BJ (cell line): Measurements from ENCODE around the gene TMEM116. TPM values are rescaled to one million over a fixed set of nuclear protein-coding genes. Genes with fewer than 3 reads are reported as not detected.

ENCODE experiments used
- CTCF ChIA-PET: fragments of 350-600 bp; formaldehyde crosslinking; extraction: SDS; loops from one replicate; lab custom pipeline; 2021; ENCODE audit warnings: antibody characterized with exemption, inconsistent platforms; lab: Yijun Ruan, JAX
- POLR2A ChIA-PET: fragments of 300-600 bp; sonication (Branson Sonifier 250); formaldehyde crosslinking; extraction: SDS; loops from one replicate; lab custom pipeline; 2021; ENCODE audit warnings: antibody characterized with exemption; lab: Charles Lee
- DNase-seq: peaks from one replicate; pipeline ENCODE4 v3.0.0-alpha.2; 2011; ENCODE audit warnings: low read depth
- H3K27me3 ChIP-seq: 2 replicates; pipeline ENCODE4 v1.6.0; 2011; ENCODE audit warnings: low read length; ENCODE audit not compliant: control insufficient read depth, insufficient read depth
- H3K36me3 ChIP-seq: 2 replicates; pipeline ENCODE4 v1.5.1; 2011; ENCODE audit warnings: low read length; ENCODE audit not compliant: control insufficient read depth, insufficient read depth
- H3K4me3 ChIP-seq: 2 replicates; pipeline ENCODE4 v1.5.1; 2011; ENCODE audit warnings: low read depth, mild to moderate bottlenecking, control low read depth, low read length
- CTCF ChIP-seq: IDR thresholded peaks from 2 replicates; pipeline ENCODE4 v1.5.1; 2011; ENCODE audit warnings: low read depth, mild to moderate bottlenecking, control low read depth, inconsistent platforms, low read length, moderate library complexity; ENCODE audit not compliant: insufficient read depth
- polyA plus RNA-seq: library from polyadenylated mRNA; depleted of rRNA; stranded (reverse); fragments of >200 nt; gene quantifications from 2 replicates; pipeline ENCODE4 v1.2.3, GENCODE V29; 2011

The TMEM116 gene
- polyA plus RNA-seq, 1 experiment, result 16.6 TPM

GRCh38 chr12:112035219-112035785 lies 22.3 kb upstream of the TMEM116 start:
- peaks cover 3% of the 10 kb centered on the region for H3K36me3 ChIP-seq
- DNase-seq, result no peak
- no peaks in the 10 kb centered on the region for H3K27me3 ChIP-seq
- ChIA-PET POLR2A (no interaction called here), CTCF (interaction anchor here (0.6 kb wide), 2 partner anchors 15 to 79 kb away, joined by 3 to 4 read pairs; no protein-coding TSS in a partner anchor)
- H3K4me3 ChIP-seq, result no peak overlapping the region
- TF ChIP-seq CTCF, result no peak

- ChIA-PET POLR2A (no interaction called here), CTCF (no interaction called here)
- H3K4me3 ChIP-seq, result no peak overlapping the region
- peaks cover 5% of the 10 kb centered on the region for H3K36me3 ChIP-seq
- DNase-seq, result no peak
- no peak for TF ChIP-seq CTCF
- no peaks in the 10 kb centered on the region for H3K27me3 ChIP-seq
These were observed 19.3 kb upstream of the TMEM116 start for GRCh38 chr12:112032292-112032691.

- Histone ChIP-seq H3K4me3 (no peak overlapping the region), H3K36me3 (peaks cover 5% of the 10 kb centered on the region), H3K27me3 (no peaks in the 10 kb centered on the region)
- TF ChIP-seq CTCF, result no peak
- CTCF ChIA-PET, result no interaction called here
- POLR2A ChIA-PET, result no interaction called here
- no peak for DNase-seq
These were observed 18.5 kb upstream of the TMEM116 start for GRCh38 chr12:112031472-112031871.

- Histone ChIP-seq H3K27me3 (no peaks in the 10 kb centered on the region), H3K36me3 (peaks cover 5% of the 10 kb centered on the region), H3K4me3 (no peak overlapping the region)
- POLR2A ChIA-PET, result no interaction called here
- TF ChIP-seq CTCF, result no peak
- CTCF ChIA-PET, result no interaction called here
- no peak for DNase-seq
These were observed 16.3 kb upstream of the TMEM116 start for GRCh38 chr12:112029301-112029700.

- H3K27me3 ChIP-seq, result no peaks in the 10 kb centered on the region
- TF ChIP-seq CTCF, result no peak
- H3K4me3 ChIP-seq, result no peak overlapping the region
- peaks cover 11% of the 10 kb centered on the region for H3K36me3 ChIP-seq
- ChIA-PET POLR2A (no interaction called here), CTCF (no interaction called here)
- DNase-seq, result no peak
These were observed 12.9 kb upstream of the TMEM116 start for GRCh38 chr12:112025808-112026375.
